ENCODE results near the gene ZNF710. TPM values are rescaled to one million over a fixed set of nuclear protein-coding genes. Genes with fewer than 3 reads are reported as not detected.

ZNF710 gene
- polyA plus RNA-seq, 2 donors = 21.1 to 62.1 TPM

DNA sequence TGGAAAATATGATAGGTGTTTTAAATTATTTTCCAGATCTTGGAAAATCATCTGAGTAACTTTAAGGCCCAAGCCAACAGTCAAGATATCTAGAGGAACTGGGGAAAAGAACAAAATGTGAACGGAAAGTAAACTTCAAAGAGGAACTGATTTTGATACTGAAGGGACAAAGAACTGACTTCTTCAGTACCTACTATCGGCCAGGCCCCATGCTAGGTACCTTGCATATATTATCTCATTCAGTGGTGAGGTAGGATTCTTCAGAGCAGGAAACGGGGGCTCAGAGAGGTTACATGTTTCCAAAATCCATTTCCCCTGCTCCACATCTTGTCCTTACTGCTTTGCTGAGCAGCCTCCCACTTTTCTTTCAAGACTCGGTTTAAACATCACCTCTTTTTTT is 9.8 kb upstream of the ZNF710 start:
- H3K4me1 ChIP-seq (ENCODE audit: control insufficient read depth in 2 of 2, insufficient read depth in 2 of 2, low read length in 1 of 2) = peaks cover 0 to 2% of the 10 kb centered on the region in 2 donors
- no peaks in the 10 kb centered on the region for H3K36me3 ChIP-seq (ENCODE audit: control insufficient read depth in 2 of 2, insufficient read depth in 2 of 2, low read length in 1 of 2)
- no peak overlapping the region for H3K4me3 ChIP-seq (ENCODE audit: low read depth in 1 of 2, low read length in 2 of 2)
- WGBS, 2 donors = 74 to 75% methylated on average over 4 of the region's 4 CpGs
- H3K9me3 ChIP-seq (ENCODE audit: control insufficient read depth in 2 of 2, insufficient read depth in 1 of 2, low read depth in 1 of 2, low read length in 1 of 2) = no peaks in the 10 kb centered on the region
- H3K27me3 ChIP-seq (ENCODE audit: control insufficient read depth in 1 of 2, insufficient read depth in 2 of 2, low read length in 2 of 2) = no peaks in the 10 kb centered on the region
- H3K27ac ChIP-seq (ENCODE audit: low read depth in 2 of 2, low read length in 1 of 2) = no peak overlapping the region

DNA sequence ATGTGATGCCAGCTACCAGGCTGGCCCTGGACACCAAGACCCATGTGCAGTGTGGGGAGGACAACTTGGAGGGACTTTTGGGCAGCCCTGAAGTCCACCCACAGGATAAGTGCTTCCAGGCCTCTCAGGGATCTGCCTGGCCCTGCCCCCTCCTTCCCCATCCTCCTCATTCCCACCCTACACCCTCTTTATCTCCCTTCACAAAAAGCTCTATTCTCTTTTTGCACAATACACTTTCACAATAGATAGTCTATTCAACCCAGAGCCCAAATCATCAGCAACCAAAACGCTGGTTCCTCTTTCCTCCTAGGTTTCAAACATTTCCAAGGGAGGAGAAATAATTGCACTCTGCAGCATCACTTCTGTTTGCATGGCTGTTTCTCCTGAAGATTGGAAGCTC is 7.8 kb upstream of the ZNF710 start:
- H3K27ac ChIP-seq (ENCODE audit: low read depth in 2 of 2, low read length in 1 of 2) = no peak overlapping the region
- 72 to 76% methylated on average over 1 of the region's 1 CpG for WGBS, 2 donors
- H3K4me1 ChIP-seq (ENCODE audit: control insufficient read depth in 2 of 2, insufficient read depth in 2 of 2, low read length in 1 of 2) = peaks cover 2 to 4% of the 10 kb centered on the region in 2 donors
- no peak overlapping the region for H3K4me3 ChIP-seq (ENCODE audit: low read depth in 1 of 2, low read length in 2 of 2)
- H3K36me3 ChIP-seq (ENCODE audit: control insufficient read depth in 2 of 2, insufficient read depth in 2 of 2, low read length in 1 of 2) = no peaks in the 10 kb centered on the region
- H3K27me3 ChIP-seq (ENCODE audit: control insufficient read depth in 1 of 2, insufficient read depth in 2 of 2, low read length in 2 of 2) = no peaks in the 10 kb centered on the region
- no peaks in the 10 kb centered on the region for H3K9me3 ChIP-seq (ENCODE audit: control insufficient read depth in 2 of 2, insufficient read depth in 1 of 2, low read depth in 1 of 2, low read length in 1 of 2)

DNA sequence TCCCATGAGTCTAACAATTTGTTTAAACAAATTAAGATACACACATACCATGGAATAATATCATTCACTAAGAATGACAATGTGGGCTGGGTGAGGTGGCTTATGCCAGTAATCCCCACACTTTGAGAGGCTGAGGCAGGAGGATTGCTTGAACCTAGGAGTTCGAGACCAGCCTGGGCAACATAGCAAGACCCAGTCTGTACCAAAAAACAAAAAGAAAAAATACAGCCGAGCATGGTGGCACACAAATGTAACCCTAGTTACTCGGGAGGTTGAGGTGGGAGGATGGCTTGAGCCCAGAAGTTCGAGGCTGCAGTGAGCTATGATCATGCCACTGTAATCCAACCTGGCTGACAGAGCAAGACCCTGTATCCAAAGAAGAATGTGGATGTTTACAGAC is 4.0 kb upstream of the ZNF710 start:
- peaks cover 2 to 10% of the 10 kb centered on the region in 2 donors for H3K4me1 ChIP-seq (ENCODE audit: control insufficient read depth in 2 of 2, insufficient read depth in 2 of 2, low read length in 1 of 2)
- H3K4me3 ChIP-seq (ENCODE audit: low read depth in 1 of 2, low read length in 2 of 2) = no peak overlapping the region
- H3K27me3 ChIP-seq (ENCODE audit: control insufficient read depth in 1 of 2, insufficient read depth in 2 of 2, low read length in 2 of 2) = no peaks in the 10 kb centered on the region
- no peak overlapping the region for H3K27ac ChIP-seq (ENCODE audit: low read depth in 2 of 2, low read length in 1 of 2)
- WGBS, 2 donors = 88 to 90% methylated on average over 4 of the region's 4 CpGs
- H3K36me3 ChIP-seq (ENCODE audit: control insufficient read depth in 2 of 2, insufficient read depth in 2 of 2, low read length in 1 of 2) = no peaks in the 10 kb centered on the region
- no peaks in the 10 kb centered on the region for H3K9me3 ChIP-seq (ENCODE audit: control insufficient read depth in 2 of 2, insufficient read depth in 1 of 2, low read depth in 1 of 2, low read length in 1 of 2)

DNA sequence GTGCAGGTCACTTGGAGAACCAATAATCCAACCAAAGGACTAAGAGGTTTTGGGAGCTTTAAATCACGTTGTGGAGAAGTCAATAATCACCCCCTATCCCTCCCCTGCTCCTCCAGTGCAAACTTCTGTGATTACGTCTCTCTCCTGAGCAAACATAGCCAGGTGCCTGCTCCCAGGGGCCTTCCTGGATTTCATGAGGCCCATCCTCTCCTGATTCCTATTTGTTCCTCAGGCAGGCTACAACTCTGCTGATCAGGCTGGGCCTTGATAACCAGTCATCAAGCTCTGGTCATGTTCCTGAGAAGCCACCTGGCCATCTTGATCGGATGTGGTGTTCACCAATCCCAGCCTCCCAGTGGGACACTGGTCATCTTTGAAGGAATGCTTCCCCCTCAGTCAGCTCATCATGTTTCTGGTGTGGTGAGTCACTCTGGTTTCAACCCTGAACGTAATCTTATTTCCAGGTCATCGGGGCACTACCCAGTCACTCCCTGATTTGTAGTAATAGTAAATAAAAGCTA is 2.9 kb upstream of the ZNF710 start:
- WGBS, 2 donors = 43 to 45% methylated on average over 5 of the region's 5 CpGs
- Histone ChIP-seq H3K9me3 (ENCODE audit: control insufficient read depth in 2 of 2, insufficient read depth in 1 of 2, low read depth in 1 of 2, low read length in 1 of 2) (no peaks in the 10 kb centered on the region), H3K27ac (ENCODE audit: low read depth in 2 of 2, low read length in 1 of 2) (peak overlapping the region; percentile 87 to 94), H3K4me3 (ENCODE audit: low read depth in 1 of 2, low read length in 2 of 2) (no peak overlapping the region), H3K4me1 (ENCODE audit: control insufficient read depth in 2 of 2, insufficient read depth in 2 of 2, low read length in 1 of 2) (peaks cover 2 to 10% of the 10 kb centered on the region in 2 donors), H3K36me3 (ENCODE audit: control insufficient read depth in 2 of 2, insufficient read depth in 2 of 2, low read length in 1 of 2) (peaks cover 0 to 2% of the 10 kb centered on the region in 2 donors), H3K27me3 (ENCODE audit: control insufficient read depth in 1 of 2, insufficient read depth in 2 of 2, low read length in 2 of 2) (no peaks in the 10 kb centered on the region)

DNA sequence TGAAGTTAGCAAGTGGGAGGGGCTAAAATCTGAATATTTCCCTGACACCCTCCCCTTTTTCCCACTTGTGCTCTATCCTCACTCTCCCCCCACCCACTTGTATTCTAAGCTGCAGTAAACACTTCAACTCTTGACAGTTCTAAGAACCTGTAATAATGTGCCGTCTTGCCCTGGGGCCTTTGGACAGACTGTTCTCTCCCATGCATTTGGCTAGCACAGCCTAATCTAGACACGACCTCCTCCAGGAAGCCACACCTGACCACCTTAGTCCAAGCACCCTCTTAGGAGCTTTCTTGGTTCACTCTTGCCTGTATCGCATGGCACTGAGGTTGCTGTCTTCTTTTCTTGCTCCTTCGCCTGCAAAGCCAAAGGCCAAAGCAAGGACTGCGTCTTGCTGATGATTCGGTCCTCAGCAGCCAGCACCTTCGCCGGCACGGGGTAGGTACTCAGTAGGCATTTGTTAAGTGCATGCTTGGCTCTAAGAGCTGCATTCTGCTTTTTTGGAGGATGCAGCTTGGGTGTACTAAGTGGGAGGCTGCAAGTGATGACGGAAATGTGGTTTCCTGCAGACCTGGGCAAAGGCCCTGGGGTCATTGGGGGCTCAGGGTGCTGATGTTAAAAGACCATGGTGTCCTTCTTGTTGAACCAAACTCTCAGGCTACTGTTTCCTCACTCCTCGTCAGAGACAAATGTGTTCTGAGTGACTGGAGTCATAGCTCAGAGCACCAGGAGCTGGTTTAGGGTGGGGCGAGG is 2.0 kb upstream of the ZNF710 start:
- Histone ChIP-seq H3K4me1 (ENCODE audit: control insufficient read depth in 2 of 2, insufficient read depth in 2 of 2, low read length in 1 of 2) (peaks cover 2 to 11% of the 10 kb centered on the region in 2 donors), H3K27me3 (ENCODE audit: control insufficient read depth in 1 of 2, insufficient read depth in 2 of 2, low read length in 2 of 2) (no peaks in the 10 kb centered on the region), H3K27ac (ENCODE audit: low read depth in 2 of 2, low read length in 1 of 2) (peak overlapping the region; percentile 87 to 94), H3K36me3 (ENCODE audit: control insufficient read depth in 2 of 2, insufficient read depth in 2 of 2, low read length in 1 of 2) (peaks cover 0 to 2% of the 10 kb centered on the region in 2 donors), H3K4me3 (ENCODE audit: low read depth in 1 of 2, low read length in 2 of 2) (peak overlapping the region in 1 of 2 donors; percentile 9), H3K9me3 (ENCODE audit: control insufficient read depth in 2 of 2, insufficient read depth in 1 of 2, low read depth in 1 of 2, low read length in 1 of 2) (no peaks in the 10 kb centered on the region)
- WGBS, 2 donors = 61 to 66% methylated on average over 12 of the region's 12 CpGs

DNA sequence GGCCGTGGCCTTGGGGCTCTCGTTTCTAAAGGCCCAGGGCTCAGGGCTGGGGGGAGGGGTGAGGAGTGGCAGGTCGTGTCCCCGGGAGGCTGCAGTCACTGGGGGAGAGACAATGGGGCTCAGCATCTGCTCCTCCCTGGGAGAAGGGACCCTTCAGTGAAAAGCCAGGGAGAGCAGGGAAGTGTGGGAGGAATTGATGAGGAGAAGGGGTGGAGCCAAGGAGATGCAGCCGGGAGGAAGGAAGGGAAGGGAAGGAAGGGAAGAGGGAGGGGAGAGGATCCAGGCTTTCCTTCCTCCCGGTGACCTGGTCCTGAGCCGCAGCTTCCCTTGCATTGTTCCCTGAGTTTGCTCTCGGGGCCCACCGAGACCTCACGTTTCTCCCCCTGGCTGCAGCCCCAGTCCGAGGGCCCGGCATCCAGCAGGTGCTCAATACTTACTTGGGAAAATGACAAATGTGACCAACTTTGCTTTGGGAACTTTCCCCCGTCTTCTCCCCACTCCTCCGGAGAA is 1.4 kb upstream of the ZNF710 start:
- peaks cover 2 to 17% of the 10 kb centered on the region in 2 donors for H3K4me1 ChIP-seq (ENCODE audit: control insufficient read depth in 2 of 2, insufficient read depth in 2 of 2, low read length in 1 of 2)
- H3K9me3 ChIP-seq (ENCODE audit: control insufficient read depth in 2 of 2, insufficient read depth in 1 of 2, low read depth in 1 of 2, low read length in 1 of 2) = no peaks in the 10 kb centered on the region
- peak overlapping the region; percentile 47 to 96 for H3K4me3 ChIP-seq (ENCODE audit: low read depth in 1 of 2, low read length in 2 of 2)
- peak overlapping the region; percentile 87 to 94 for H3K27ac ChIP-seq (ENCODE audit: low read depth in 2 of 2, low read length in 1 of 2)
- H3K27me3 ChIP-seq (ENCODE audit: control insufficient read depth in 1 of 2, insufficient read depth in 2 of 2, low read length in 2 of 2) = no peaks in the 10 kb centered on the region
- peaks cover 0 to 2% of the 10 kb centered on the region in 2 donors for H3K36me3 ChIP-seq (ENCODE audit: control insufficient read depth in 2 of 2, insufficient read depth in 2 of 2, low read length in 1 of 2)
- WGBS, 2 donors = 22 to 23% methylated on average over 12 to 14 of the region's 14 CpGs

DNA sequence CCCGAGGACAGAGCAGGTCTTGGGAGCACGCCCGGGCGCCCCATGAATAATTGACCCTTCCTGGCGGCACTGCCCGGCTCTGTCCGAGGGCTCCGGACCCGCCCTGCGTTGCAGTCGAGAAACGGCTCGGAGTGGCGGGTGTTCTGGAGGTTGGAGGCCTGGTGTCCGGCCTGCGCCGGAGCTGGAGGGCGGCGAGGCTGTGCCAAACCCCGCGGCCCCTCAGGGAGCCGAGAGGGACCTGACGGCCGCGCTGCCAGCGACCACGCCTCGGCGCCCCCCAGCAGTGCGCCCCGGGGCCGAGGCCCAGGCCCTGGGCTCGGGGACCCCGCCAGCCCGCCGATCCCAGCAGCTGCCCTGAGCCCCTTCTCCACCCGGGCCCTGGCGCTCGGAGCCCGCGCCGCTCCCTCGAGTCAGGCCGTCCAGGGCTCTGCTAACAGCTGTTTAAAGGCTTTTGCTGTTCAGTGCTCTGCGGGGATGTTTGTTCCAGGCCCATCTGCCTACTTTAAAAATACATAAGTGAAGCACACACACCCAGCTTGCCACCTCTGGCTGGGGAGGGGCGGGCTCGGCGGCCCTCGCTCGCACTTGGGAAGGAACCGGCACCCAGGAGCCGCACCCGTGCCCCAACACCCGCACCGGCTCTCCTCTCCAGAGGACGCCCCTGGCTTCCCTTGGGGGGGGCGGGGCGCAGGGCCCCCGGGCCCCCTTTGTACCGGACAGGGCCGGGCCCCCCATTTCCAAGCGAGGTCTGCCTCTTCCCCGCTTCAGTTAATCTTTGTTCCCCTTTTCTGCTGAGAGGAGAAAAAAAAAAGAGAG is 730 bp upstream of the ZNF710 start:
- Histone ChIP-seq H3K4me3 (ENCODE audit: low read depth in 1 of 2, low read length in 2 of 2) (peak overlapping the region; percentile 47 to 96), H3K27ac (ENCODE audit: low read depth in 2 of 2, low read length in 1 of 2) (peak overlapping the region; percentile 87 to 94), H3K4me1 (ENCODE audit: control insufficient read depth in 2 of 2, insufficient read depth in 2 of 2, low read length in 1 of 2) (peaks cover 2 to 18% of the 10 kb centered on the region in 2 donors), H3K27me3 (ENCODE audit: control insufficient read depth in 1 of 2, insufficient read depth in 2 of 2, low read length in 2 of 2) (no peaks in the 10 kb centered on the region), H3K36me3 (ENCODE audit: control insufficient read depth in 2 of 2, insufficient read depth in 2 of 2, low read length in 1 of 2) (peaks cover 0 to 2% of the 10 kb centered on the region in 2 donors), H3K9me3 (ENCODE audit: control insufficient read depth in 2 of 2, insufficient read depth in 1 of 2, low read depth in 1 of 2, low read length in 1 of 2) (no peaks in the 10 kb centered on the region)
- 16 to 17% methylated on average over 53 to 63 of the region's 63 CpGs for WGBS, 2 donors

DNA sequence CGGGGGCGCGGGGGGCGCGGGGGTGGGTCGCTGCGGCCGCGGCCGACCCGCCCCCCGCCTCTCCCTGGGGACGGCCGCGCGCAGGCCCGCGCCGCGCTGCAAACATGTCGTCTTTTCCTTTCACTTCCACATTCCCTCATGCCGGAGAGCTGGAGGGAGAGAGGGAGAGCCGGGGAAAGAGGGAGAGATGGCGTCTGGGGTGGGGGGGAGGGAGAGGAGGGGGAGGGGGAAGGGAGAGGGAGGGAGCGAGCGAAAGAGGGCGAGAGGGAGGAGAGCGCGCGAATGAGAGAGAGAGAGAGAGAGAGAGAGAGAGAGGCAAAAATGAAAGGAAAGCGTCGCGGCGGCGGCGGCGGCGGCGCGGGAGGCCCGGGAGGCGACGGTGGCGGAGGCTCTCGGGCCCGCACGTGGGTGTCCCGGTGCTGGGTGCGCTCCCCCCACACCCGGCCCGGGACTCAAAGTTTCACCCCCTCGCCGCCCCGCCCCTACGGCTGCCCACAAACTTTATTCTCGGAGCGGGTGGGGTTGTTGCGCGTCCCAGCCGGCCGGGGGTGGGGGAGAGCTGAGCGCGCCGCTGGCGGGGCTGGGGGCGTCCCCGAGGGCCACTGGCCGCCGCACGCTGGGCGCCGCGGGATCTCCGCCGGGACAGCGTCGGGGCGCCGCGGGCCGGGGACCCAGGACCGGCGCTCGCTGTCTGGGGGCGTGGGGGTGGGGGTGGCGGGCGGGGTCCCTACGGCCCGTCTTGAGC is 731 bp downstream of the ZNF710 start:
- Histone ChIP-seq H3K36me3 (ENCODE audit: control insufficient read depth in 2 of 2, insufficient read depth in 2 of 2, low read length in 1 of 2) (peaks cover 0 to 2% of the 10 kb centered on the region in 2 donors), H3K27ac (ENCODE audit: low read depth in 2 of 2, low read length in 1 of 2) (peak overlapping the region; percentile 94), H3K9me3 (ENCODE audit: control insufficient read depth in 2 of 2, insufficient read depth in 1 of 2, low read depth in 1 of 2, low read length in 1 of 2) (no peaks in the 10 kb centered on the region), H3K27me3 (ENCODE audit: control insufficient read depth in 1 of 2, insufficient read depth in 2 of 2, low read length in 2 of 2) (no peaks in the 10 kb centered on the region), H3K4me1 (ENCODE audit: control insufficient read depth in 2 of 2, insufficient read depth in 2 of 2, low read length in 1 of 2) (peaks cover 2 to 18% of the 10 kb centered on the region in 2 donors), H3K4me3 (ENCODE audit: low read depth in 1 of 2, low read length in 2 of 2) (peak overlapping the region; percentile 73 to 96)
- 0% methylated on average over 10 to 89 of the region's 89 CpGs for WGBS, 2 donors

DNA sequence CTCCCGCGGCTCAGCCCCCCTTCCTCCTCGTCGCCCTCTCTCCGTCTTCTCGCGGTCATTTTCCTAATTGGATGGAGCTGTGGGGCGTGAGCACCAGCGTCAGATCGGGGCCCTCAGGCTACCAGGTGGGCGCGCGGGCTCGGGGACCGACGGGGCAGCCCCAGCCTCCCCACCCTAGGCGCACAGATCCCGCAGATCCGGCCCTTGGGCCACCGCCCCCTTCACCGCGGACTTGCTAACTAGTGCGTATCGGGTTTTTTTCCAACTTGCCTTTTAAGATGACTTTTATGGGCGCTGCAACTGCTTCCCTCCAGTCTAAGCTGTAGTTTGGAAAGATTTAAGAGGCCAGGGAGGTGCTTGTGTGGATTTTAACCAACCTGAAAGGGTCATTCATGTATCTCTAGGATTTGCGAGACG is 1.3 kb downstream of the ZNF710 start:
- H3K27ac ChIP-seq (ENCODE audit: low read depth in 2 of 2, low read length in 1 of 2) = peak overlapping the region; percentile 94
- WGBS, 2 donors = 1 to 3% methylated on average over 27 of the region's 27 CpGs

More for the DNA sequence above, 1.3 kb downstream of the ZNF710 start:
- H3K4me1 ChIP-seq (ENCODE audit: control insufficient read depth in 2 of 2, insufficient read depth in 2 of 2, low read length in 1 of 2) = peaks cover 2 to 18% of the 10 kb centered on the region in 2 donors
- peak overlapping the region; percentile 73 to 96 for H3K4me3 ChIP-seq (ENCODE audit: low read depth in 1 of 2, low read length in 2 of 2)
- no peaks in the 10 kb centered on the region for H3K27me3 ChIP-seq (ENCODE audit: control insufficient read depth in 1 of 2, insufficient read depth in 2 of 2, low read length in 2 of 2)
- no peaks in the 10 kb centered on the region for H3K9me3 ChIP-seq (ENCODE audit: control insufficient read depth in 2 of 2, insufficient read depth in 1 of 2, low read depth in 1 of 2, low read length in 1 of 2)
- peaks cover 0 to 2% of the 10 kb centered on the region in 2 donors for H3K36me3 ChIP-seq (ENCODE audit: control insufficient read depth in 2 of 2, insufficient read depth in 2 of 2, low read length in 1 of 2)

Data from esophagus (tissue), 2 donors.